Measurements from ENCODE around the gene MAPKAP1.

GRCh38 chr9:125464591-125465385 is 242.2 kb downstream of the MAPKAP1 start:
- TF ChIP-seq, protein P1, sequence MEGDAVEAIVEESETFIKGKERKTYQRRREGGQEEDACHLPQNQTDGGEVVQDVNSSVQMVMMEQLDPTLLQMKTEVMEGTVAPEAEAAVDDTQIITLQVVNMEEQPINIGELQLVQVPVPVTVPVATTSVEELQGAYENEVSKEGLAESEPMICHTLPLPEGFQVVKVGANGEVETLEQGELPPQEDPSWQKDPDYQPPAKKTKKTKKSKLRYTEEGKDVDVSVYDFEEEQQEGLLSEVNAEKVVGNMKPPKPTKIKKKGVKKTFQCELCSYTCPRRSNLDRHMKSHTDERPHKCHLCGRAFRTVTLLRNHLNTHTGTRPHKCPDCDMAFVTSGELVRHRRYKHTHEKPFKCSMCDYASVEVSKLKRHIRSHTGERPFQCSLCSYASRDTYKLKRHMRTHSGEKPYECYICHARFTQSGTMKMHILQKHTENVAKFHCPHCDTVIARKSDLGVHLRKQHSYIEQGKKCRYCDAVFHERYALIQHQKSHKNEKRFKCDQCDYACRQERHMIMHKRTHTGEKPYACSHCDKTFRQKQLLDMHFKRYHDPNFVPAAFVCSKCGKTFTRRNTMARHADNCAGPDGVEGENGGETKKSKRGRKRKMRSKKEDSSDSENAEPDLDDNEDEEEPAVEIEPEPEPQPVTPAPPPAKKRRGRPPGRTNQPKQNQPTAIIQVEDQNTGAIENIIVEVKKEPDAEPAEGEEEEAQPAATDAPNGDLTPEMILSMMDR (IDR thresholded peaks at IDR 0.05) = no peak
- TF ChIP-seq POLR2A (IDR thresholded peaks at IDR 0.05) (no peak), POLR2AphosphoS5 (IDR thresholded peaks at IDR 0.05) (no peak), EP300 (IDR thresholded peaks at IDR 0.05) (no peak)
